ENCODE results near the gene B4GALNT3.

The B4GALNT3 gene

DNA sequence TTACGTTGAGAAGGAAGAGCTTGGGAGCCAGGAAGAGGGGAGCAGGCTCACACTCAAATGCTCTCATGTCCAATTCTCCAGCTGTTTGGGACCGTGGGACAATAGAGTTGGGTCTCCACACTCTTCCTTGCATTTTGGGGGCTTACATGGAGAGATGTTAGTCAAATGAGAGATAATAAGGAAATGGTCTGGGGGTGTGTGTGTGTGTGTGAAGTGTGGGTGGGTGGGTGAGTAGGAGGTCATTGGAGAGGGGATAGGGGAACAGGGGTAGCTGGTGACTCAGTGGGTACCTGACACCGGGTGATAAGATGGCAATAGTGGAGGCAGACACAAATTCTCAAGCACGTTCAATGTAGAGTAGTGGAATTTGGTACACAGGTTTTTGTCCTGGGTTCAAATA is 68.0 kb downstream of the B4GALNT3 start:
- DNase-seq (ENCODE audit: extremely low read depth, low read depth) = no peak
- no peak for TF ChIP-seq CTCF (IDR thresholded peaks at IDR 0.05; ENCODE audit: low read depth, low read length, missing control alignments)
- H3K4me3 ChIP-seq (replicated peaks; ENCODE audit: low read depth, low read length) = no peak overlapping the region

- no peak for TF ChIP-seq CTCF (IDR thresholded peaks at IDR 0.05; ENCODE audit: low read depth, low read length, missing control alignments)
- no peak for DNase-seq (ENCODE audit: extremely low read depth, low read depth)
- H3K4me3 ChIP-seq (replicated peaks; ENCODE audit: low read depth, low read length) = no peak overlapping the region
These were observed 70.6 kb downstream of the B4GALNT3 start for GRCh38 chr12:530308-530707.

DNA sequence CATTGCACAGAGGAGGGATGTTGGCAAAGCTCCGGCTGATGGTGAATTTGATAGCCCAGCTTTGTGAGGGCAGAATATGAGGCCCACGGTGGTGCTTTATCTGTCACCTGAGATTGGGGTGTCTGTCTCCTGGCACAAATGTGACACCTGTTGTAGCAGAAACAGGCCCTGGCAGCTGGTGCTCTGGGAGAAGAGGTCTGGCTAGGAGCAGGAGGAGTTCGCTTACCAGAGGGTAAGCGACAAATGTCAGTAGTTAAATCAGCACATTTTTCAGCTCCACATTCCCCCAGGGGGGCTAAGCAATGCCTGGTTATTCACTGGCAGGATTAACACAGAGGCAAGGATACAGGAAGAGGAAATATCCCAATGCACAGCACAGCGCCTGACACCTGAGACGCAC is 71.1 kb downstream of the B4GALNT3 start:
- TF ChIP-seq CTCF (IDR thresholded peaks at IDR 0.05; ENCODE audit: low read depth, low read length, missing control alignments) = no peak

GRCh38 chr12:531951-532585 is 72.3 kb downstream of the B4GALNT3 start:
- no peak for DNase-seq (ENCODE audit: extremely low read depth, low read depth)
- no peak for TF ChIP-seq CTCF (IDR thresholded peaks at IDR 0.05; ENCODE audit: low read depth, low read length, missing control alignments)
- no peak overlapping the region for H3K4me3 ChIP-seq (replicated peaks; ENCODE audit: low read depth, low read length)

More for the DNA sequence above, 71.1 kb downstream of the B4GALNT3 start:
- no peak for DNase-seq (ENCODE audit: extremely low read depth, low read depth)
- no peak overlapping the region for H3K4me3 ChIP-seq (replicated peaks; ENCODE audit: low read depth, low read length)

DNA sequence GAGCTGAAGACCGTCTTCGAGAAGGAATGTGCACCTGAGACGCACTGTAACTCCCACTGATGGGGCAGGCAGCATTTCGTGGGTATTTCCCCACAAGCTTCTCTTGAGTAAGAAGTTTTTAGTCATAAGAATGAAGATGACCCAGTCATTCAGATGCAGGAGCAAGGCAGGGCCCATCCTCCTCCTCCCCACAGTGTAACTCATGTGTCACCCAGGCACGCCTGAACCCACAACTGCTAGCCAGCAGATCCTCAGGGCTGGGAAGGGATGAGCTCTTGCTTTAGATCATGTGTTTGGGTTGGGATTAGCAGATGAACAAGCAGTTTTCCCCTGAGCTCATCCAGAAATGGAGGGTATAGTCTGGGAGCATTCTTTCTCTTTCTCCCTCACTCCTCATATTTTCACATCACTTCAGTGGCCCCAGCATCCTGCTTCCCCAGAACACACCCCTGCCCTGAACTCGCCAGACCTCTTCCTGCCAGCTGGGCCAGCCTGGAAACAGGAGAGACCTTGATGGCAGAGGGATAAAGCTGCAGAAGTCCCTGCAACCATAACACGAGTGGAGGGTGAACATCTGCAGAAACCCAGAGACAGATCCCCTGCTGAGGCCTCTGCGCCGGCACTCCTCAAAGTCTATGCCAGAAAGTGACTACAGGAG is 73.3 kb downstream of the B4GALNT3 start:
- TF ChIP-seq CTCF (IDR thresholded peaks at IDR 0.05; ENCODE audit: low read depth, low read length, missing control alignments) = no peak
- no peak overlapping the region for H3K4me3 ChIP-seq (replicated peaks; ENCODE audit: low read depth, low read length)
- no peak for DNase-seq (ENCODE audit: extremely low read depth, low read depth)

DNA sequence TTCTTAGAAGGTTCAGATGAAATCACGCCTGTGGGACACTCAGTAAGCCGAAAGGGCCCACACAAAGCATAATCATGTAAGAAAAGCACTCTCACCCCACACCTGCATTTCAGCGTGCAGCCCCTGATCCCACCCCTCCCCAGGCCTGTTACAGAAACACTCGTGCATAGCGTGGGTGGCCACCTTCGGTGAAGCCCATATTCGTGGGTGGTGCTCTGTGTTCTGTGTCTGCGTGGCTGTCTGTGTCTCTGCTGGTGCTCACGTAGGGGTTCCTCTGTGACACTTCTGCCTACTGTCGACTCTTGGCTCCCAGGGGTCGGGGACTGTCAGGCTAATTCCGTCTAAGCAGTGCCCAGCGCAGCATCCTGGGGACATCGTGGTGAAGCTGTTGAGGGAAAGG is 74.0 kb downstream of the B4GALNT3 start:
- H3K4me3 ChIP-seq (replicated peaks; ENCODE audit: low read depth, low read length) = no peak overlapping the region
- no peak for TF ChIP-seq CTCF (IDR thresholded peaks at IDR 0.05; ENCODE audit: low read depth, low read length, missing control alignments)
- DNase-seq (ENCODE audit: extremely low read depth, low read depth) = no peak

Measured in HFF-Myc (cell line).